ENCODE measurements around the gene VEZT. TPM values are rescaled to one million over a fixed set of nuclear protein-coding genes. Genes with fewer than 3 reads are reported as not detected.

VEZT gene
- total and polyA plus RNA-seq, 9 of the 15 experiments (the other 6 are each of a cell fraction or from before 2014, with no cell fraction given) = 16.1 to 61.5 (median 32.6) TPM

DNA sequence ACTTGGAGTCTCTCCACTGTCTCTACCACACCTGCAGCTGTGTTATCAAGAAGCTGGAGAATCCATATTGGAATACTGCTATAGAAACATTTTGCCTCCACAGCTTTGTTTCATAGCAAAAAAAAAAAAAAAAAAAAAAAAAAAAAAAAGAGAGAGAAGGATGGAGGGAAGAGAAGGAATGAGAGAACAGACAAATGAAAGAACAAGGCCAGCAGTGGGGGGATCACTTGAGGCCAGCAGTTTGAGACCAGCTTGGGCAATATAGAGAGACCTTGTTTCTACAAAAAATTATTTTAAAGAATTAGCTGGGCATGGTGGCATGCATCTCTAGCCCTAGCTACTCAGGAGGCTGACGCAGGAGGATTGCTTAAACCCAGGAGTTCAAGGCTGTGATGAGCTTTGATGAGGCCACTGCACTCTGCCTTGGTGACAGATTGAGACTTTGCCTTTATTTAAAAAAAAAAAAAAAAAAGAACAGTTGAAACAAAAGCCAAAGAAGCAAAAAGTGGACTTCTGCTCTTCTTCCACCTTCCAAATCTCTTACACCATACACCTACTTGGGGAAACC is 8.1 kb downstream of the VEZT start:
- Histone ChIP-seq H3K4me3 (no peak overlapping the region), H3K79me2 (ENCODE audit: control insufficient read depth, insufficient read depth, low read length) (peaks cover 71% of the 10 kb centered on the region), H3K36me3 (ENCODE audit: control insufficient read depth, insufficient read depth, low read length) (peaks cover 3% of the 10 kb centered on the region; the same call in 1 of the 3 replicates), H3K9me1 (ENCODE audit: control insufficient read depth, insufficient read depth, low read length) (no peaks in the 10 kb centered on the region), H2AFZ (ENCODE audit: low read depth, low read length) (no peak overlapping the region), H4K20me1 (replicated peaks; ENCODE audit: control insufficient read depth, insufficient read depth, low read length) (no peaks in the 10 kb centered on the region), H3K4me1 (replicated peaks in 1 of 2; ENCODE audit: control insufficient read depth in 2 of 2, insufficient read depth in 2 of 2, low read length in 2 of 2) (peaks cover 14 to 17% of the 10 kb centered on the region in 2 experiments; a peak in 4 of 5 replicates), H3K9ac (ENCODE audit: insufficient read depth in 1 of 2, low read depth in 2 of 2, low read length in 2 of 2) (no peak overlapping the region), H3K27me3 (ENCODE audit: control insufficient read depth in 2 of 2, insufficient read depth in 2 of 2, low read length in 2 of 2) (no peaks in the 10 kb centered on the region), H3K27ac (ENCODE audit: extremely low read depth, low read depth, low read length) (no peak overlapping the region), H3K9me3 (replicated peaks; ENCODE audit: control insufficient read depth, insufficient read depth, low read depth, low read length) (no peaks in the 10 kb centered on the region), H3K4me2 (ENCODE audit: insufficient read depth, low read length) (no peak overlapping the region)
- no peak for FAIRE-seq
- WGBS (ENCODE audit: insufficient coverage, low coverage, missing lambda C conversion rate) = 83% methylated on average over 1 of the region's 1 CpG
- no peak for ATAC-seq
- intact Hi-C loops (cut with micrococcal nuclease) = no loop called here
- ChIA-PET POLR2A (no interaction called here), CTCF (ENCODE audit: low intra/inter-chr PET ratio) (no interaction called here)
- no TSS peak for BruUV-seq (replicated peaks)
- TF ChIP-seq, protein P1, sequence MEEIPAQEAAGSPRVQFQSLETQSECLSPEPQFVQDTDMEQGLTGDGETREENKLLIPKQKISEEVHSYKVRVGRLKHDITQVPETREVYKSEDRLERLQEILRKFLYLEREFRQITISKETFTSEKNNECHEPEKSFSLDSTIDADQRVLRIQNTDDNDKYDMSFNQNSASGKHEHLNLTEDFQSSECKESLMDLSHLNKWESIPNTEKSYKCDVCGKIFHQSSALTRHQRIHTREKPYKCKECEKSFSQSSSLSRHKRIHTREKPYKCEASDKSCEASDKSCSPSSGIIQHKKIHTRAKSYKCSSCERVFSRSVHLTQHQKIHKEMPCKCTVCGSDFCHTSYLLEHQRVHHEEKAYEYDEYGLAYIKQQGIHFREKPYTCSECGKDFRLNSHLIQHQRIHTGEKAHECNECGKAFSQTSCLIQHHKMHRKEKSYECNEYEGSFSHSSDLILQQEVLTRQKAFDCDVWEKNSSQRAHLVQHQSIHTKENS (CRISPR knock-in tag; IDR thresholded peaks at IDR 0.05) = no peak
- TF ChIP-seq KDM2B (CRISPR knock-in tag; IDR thresholded peaks at IDR 0.05) (no peak), PURB (CRISPR knock-in tag; IDR thresholded peaks at IDR 0.05; ENCODE audit: low read depth) (no peak), SAFB2 (IDR thresholded peaks at IDR 0.05; ENCODE audit: borderline replicate concordance, low read depth, low read length, severe bottlenecking) (no peak), PTBP1 (IDR thresholded peaks at IDR 0.05; ENCODE audit: low read depth, low read length) (no peak), RBM22 (IDR thresholded peaks at IDR 0.05; ENCODE audit: low read depth, low read length, poor library complexity, severe bottlenecking) (no peak), ZNF174 (CRISPR knock-in tag; IDR thresholded peaks at IDR 0.05) (no peak), NFXL1 (CRISPR knock-in tag; IDR thresholded peaks at IDR 0.05) (no peak), MCM2 (IDR thresholded peaks at IDR 0.05; ENCODE audit: low read depth) (no peak), ZNF717 (CRISPR knock-in tag; IDR thresholded peaks at IDR 0.05) (no peak), CBX2 (IDR thresholded peaks at IDR 0.05; ENCODE audit: insufficient read depth, low read length, poor library complexity, severe bottlenecking) (no peak), HMG20A (CRISPR knock-in tag; conservative IDR thresholded peaks at IDR 0.05) (no peak), ZBED1 (IDR thresholded peaks at IDR 0.05) (no peak)
- TF ChIP-seq, protein P2, sequence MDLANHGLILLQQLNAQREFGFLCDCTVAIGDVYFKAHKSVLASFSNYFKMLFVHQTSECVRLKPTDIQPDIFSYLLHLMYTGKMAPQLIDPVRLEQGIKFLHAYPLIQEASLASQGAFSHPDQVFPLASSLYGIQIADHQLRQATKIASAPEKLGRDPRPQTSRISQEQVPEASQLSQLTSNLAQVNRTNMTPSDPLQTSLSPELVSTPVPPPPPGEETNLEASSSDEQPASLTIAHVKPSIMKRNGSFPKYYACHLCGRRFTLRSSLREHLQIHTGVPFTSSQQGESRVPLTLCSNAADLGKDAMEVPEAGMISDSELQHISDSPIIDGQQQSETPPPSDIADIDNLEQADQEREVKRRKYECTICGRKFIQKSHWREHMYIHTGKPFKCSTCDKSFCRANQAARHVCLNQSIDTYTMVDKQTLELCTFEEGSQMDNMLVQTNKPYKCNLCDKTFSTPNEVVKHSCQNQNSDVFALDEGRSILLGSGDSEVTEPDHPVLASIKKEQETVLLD (IDR thresholded peaks at IDR 0.05) = no peak
- TF ChIP-seq, protein P3, sequence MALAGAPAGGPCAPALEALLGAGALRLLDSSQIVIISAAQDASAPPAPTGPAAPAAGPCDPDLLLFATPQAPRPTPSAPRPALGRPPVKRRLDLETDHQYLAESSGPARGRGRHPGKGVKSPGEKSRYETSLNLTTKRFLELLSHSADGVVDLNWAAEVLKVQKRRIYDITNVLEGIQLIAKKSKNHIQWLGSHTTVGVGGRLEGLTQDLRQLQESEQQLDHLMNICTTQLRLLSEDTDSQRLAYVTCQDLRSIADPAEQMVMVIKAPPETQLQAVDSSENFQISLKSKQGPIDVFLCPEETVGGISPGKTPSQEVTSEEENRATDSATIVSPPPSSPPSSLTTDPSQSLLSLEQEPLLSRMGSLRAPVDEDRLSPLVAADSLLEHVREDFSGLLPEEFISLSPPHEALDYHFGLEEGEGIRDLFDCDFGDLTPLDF (CRISPR knock-in tag; IDR thresholded peaks at IDR 0.05) = no peak
- TF ChIP-seq, protein P4, sequence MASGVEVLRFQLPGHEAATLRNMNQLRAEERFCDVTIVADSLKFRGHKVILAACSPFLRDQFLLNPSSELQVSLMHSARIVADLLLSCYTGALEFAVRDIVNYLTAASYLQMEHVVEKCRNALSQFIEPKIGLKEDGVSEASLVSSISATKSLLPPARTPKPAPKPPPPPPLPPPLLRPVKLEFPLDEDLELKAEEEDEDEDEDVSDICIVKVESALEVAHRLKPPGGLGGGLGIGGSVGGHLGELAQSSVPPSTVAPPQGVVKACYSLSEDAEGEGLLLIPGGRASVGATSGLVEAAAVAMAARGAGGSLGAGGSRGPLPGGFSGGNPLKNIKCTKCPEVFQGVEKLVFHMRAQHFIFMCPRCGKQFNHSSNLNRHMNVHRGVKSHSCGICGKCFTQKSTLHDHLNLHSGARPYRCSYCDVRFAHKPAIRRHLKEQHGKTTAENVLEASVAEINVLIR (CRISPR knock-in tag; IDR thresholded peaks at IDR 0.05) = no peak
- TF ChIP-seq, protein P5, sequence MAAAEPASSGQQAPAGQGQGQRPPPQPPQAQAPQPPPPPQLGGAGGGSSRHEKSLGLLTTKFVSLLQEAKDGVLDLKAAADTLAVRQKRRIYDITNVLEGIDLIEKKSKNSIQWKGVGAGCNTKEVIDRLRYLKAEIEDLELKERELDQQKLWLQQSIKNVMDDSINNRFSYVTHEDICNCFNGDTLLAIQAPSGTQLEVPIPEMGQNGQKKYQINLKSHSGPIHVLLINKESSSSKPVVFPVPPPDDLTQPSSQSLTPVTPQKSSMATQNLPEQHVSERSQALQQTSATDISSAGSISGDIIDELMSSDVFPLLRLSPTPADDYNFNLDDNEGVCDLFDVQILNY (CRISPR knock-in tag; IDR thresholded peaks at IDR 0.05) = no peak
- DNase-seq (ENCODE audit: extremely low read depth in 1 of 4, low spot score in 3 of 4) = no peak
- in situ Hi-C loops (cut with MboI) = no loop called here

All from K562 (cell line).